GM18520 (cell line): ENCODE results near the gene TPK1.
"Not testable (repeated sequence)": the region's sequence is repeated elsewhere in the genome, so short reads cannot be mapped to it uniquely, and the experiment has no call there.

ENCODE experiments used
- ATAC-seq: cut with Tn5 transposase; IDR thresholded peaks from one replicate; pipeline ENCODE4 v1.9.1; 2021; ENCODE audit not compliant: unreplicated experiment

The TPK1 gene

GRCh38 chr7:144649120-144649519, 186.7 kb downstream of the TPK1 start:
- ATAC-seq: no peak

- ATAC-seq: no peak
Observed at GRCh38 chr7:144641389-144642044, 194.3 kb downstream of the TPK1 start.

DNA sequence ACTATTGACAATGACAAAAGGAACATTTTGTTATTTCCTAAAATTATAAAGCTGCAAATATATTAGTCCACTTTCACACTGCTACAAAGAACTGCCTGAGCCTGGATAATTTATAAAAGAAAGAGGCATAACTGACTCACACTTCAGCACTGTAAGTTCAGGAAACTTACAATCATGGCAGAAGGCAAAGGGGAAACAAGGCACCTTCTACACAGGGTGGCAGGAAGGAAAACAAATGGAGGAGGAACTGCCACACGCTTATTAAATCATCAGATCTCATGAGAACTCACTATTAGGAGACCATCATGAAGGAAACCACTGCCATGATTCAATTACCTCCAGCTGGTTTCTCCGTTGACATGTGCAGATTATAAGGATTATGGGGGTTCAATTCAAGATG, 203.1 kb downstream of the TPK1 start:
- no peak for ATAC-seq

DNA sequence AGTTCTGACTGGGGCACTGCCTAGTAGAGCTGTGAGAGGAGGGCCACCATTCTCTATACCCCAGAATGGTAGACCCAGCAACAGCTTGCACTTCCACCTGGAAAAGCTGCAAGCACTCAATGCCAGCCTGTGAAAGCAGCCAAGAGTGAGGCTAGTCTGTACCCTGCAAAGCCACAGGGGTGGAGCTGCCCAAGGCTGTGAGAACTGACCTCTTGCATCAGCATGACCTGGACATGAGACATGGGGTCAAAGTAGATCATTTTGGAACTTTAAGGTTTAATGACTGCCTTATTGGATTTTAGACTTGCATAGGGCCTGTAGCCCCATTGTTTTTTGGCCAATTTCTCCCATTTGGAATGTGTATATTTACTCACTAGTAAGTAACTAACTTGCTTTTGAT, 206.3 kb downstream of the TPK1 start:
- ATAC-seq: no peak

DNA sequence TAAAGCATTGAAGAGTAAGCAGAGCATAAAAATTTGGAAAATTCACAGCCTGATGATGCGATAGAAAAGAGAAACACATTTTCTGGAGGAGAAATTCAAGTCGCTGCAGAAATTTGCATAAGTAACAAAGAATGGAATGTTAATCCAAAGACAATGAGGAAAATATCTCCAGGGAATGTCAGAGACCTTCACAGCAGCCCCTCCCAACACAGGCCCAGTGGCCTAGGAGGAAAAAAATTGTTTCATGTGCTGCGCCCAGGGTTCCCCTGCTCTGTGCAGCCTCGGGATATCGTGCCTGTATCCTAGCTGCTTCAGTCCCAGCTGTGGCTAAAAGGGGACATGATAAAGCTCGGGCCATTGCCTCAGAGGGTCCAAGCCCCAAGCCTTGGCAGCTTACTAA, 206.8 kb downstream of the TPK1 start:
- ATAC-seq: no peak

DNA sequence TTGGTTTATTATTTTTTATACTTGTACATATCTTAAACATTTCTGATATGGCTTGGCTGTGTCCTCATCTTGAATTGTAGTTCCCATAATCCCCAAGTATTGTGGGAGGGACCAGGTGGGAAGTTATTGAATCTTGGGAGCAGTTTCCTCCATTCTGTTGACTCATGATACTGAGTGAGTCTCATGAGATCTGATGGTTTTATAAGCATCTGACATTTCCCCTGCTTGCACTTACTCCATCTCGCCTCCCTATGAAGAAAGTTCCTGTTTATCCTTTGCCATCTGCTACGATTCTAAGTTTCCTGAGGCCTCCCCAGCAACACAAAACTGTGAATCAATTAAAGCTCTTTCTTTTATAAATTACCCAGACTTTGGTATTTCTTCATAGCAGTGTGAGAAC, 207.7 kb downstream of the TPK1 start:
- no peak for ATAC-seq

DNA sequence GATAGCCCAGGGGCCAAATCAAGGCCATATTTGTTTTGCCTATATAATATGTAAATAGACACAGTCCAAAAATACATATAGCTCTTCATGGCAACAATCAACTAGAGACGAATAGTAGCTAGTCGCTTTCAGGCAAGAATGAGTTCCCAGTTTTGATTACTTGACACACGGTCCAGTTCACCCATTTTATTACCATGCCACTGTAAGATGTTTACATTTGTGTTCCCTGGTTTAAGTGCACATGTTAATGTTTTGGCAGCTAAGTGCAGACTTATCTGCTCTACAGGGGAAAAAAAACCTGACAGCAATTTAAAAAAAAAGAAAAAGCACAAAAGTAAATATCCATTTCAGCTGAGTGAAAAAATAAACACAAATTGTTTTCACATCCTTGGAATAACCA, 213.1 kb downstream of the TPK1 start:
- no peak for ATAC-seq

DNA sequence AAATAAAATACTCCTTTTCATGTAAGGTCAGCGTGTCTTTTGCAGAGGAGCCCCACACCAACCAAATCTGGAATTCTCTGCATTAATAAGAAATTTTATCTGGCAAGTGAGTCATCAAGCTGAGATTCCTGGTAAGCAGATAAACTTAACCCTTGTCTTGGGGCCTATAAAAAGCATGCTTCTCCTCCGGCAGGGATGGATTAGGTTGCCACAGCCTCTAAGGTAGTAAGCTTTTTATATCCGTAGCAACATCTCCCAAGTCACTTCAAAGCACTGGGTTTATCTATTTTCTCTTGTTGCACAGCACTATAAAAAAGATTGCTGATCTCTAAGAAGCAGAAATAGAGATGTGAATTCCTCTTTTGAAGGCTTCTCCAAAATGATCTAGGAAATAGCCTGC, 229.6 kb downstream of the TPK1 start:
- ATAC-seq: no peak

DNA sequence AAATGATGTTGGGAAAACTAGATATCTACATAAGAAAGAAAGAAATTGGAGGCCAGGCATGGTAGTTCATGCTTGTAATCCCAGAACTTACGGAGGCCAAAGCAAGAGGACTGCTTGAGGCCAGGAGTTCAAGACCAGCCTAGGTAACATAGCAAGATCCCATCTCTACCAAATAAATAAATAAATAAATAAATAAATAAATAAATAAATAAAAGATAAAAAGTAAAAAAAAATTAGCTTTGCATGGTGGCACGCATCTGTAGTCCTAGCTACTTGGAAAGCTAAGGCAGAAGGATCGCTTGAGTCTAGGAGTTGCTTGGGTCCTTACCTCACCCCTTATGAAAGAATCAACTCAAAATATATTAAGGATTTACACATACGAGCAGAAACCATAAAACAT, 238.9 kb downstream of the TPK1 start:
- ATAC-seq: no peak

GRCh38 chr7:144594580-144594979, 241.3 kb downstream of the TPK1 start:
- no peak for ATAC-seq

DNA sequence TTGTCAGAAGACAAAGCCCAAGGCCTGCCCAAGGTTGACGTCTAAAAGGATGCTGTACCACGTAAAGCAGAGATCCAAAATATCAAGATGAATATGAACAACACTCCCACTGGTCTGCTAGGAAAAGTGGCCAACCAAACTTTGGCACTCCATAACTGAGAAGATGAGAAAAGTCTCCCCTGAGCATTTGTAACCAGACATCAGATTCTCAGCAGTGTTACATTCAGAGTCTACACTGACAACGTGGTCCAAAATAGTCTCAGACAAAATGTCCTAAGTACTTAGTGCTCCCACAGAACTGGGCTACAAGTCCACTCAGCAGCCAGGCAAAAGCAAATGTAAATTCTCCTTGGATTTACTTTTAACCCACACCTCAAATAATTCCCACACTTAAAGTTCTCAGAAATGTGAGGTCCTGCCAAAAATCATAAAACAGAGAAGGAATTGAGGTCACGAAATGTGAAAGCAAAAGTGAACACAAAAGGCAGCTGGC, 247.2 kb downstream of the TPK1 start:
- ATAC-seq: no peak

DNA sequence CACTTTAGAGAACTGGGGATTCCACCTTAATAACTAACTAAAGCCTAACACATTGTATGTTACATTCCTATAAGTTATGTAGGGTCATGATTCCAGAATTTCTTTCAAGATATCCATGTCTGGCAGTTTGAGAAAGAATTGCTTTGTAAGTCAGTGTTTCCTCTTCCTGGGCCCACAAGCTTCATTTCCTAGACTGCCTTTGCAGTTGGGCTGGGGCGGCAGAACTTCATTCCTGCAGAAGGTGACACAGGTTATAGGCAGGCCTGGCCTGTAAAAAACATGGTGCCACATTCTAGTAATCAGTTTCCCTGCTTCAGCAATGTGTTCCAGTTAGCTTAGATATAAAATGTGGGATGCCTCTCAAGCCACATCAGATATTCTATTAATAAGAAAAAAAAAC, 248.2 kb downstream of the TPK1 start:
- no peak for ATAC-seq

- ATAC-seq: no peak
Observed at GRCh38 chr7:144584726-144585125, 251.1 kb downstream of the TPK1 start.

DNA sequence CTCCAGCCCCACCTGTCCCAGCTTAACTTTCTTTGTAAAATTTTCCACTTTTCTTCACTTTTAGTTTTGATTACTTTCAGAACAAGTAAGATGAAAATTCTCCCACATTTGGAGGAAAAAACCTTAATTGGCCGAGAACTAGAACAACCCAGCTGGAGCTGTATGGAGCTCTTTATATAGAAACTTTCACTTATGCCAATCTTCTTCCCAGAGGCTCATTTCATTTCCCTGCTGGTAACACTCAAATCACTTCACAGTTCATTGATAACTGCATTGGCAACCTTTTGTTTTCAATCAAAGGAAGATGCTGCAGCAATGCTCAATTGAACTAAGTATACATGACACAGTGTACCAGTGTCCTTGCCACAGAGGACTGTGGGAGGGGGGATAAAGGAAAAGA, 256.2 kb downstream of the TPK1 start:
- no peak for ATAC-seq

GRCh38 chr7:144575456-144575855, 260.4 kb downstream of the TPK1 start:
- no peak for ATAC-seq

DNA sequence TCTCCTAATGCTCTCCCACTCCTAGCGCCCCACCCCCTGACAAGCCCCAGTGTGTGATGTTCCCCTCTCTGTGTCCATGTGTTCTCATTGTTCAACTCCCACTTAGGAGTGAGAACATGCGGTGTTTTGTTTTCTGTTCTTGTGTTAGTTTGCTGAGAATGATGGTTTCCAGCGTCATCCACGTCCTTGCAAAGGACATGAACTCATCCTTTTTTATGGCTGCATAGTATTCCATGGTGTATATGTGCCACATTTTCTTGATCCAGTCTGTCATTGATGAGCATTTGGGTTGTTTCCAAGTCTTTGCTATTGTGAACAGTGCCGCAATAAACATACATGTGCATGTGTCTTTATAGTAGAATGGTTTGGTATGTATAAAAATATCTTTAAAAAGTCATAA, 261.1 kb downstream of the TPK1 start:
- not testable (repeated sequence) for ATAC-seq

- no peak for ATAC-seq
Observed at GRCh38 chr7:144568233-144568632, 267.6 kb downstream of the TPK1 start.

GRCh38 chr7:144565586-144565985, 270.3 kb downstream of the TPK1 start:
- ATAC-seq: no peak

GRCh38 chr7:144549861-144550260, 286.0 kb downstream of the TPK1 start:
- ATAC-seq: no peak

DNA sequence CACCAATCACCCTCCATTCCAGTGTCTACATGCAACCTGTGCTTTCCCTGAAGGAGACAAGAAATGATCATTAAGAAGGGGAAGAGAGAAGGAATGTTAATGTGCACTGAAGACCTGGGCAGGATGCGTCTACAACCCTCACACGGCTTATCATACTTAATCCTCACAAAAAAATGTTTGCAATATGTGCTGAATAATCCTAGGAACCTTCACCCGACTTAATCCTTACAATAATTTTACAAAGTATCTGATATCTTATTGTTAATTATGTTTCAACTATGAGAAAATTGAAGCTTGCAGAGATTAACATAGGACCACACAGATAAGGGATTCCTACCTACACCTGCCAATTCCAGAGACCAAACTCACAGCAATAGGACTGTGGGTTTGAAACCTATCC, 287.3 kb downstream of the TPK1 start:
- ATAC-seq: no peak

- ATAC-seq: no peak
Observed at GRCh38 chr7:144547888-144548287, 288.0 kb downstream of the TPK1 start.

DNA sequence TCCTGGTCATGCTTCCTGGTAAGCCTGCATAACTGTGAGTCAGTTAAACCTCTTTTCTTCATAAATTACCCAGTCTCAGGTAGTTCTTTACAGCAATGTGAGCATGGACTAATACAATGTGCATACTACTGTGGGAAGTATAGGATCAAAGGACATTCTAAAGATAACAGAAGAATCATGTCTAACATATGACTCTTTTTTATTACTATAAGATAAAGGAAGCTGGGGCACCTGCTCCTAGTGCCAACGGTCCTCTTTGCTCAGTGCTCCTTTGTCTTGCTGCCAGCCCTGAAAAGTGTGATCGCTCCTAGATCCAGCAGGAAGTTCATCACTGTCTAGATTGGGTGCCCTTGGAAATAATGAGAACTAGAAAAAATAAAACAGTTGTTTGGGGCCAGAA, 289.1 kb downstream of the TPK1 start:
- ATAC-seq: no peak

DNA sequence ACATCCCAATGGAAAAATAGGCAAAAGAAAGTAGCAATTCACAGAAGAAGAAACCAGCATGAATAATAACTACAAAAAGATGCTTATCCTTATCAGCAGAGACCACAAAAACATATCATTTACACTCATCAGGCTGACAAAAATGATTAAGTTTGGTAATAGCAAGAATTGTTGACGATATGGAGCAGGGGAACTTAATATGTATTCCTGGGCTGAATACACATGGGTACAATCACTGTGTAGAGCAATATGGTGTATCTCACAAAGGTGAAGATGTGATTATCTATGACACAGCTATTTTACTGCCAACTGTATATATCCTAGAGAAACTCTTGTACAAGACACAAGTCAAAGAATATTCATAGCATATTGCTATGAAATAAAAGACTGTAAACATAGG, 290.5 kb downstream of the TPK1 start:
- no peak for ATAC-seq
